Measurements from ENCODE around the gene GPBAR1.

Gene GPBAR1

GRCh38 chr2:218260742-218261422 lies at the start of gene GPBAR1:
TSS of gene GPBAR1 (plus strand) at chr2:218261015. CDS start at chr2:218262725, 1,710 bp downstream.
- peak; percentile 37 for DNase-seq

GRCh38 chr2:218214116-218214515 lies 46.7 kb upstream of the GPBAR1 start:
- no peak for DNase-seq

GRCh38 chr2:218216336-218216673 lies 44.5 kb upstream of the GPBAR1 start:
- no peak for DNase-seq

- DNase-seq = peak; percentile 80
Observed at GRCh38 chr2:218216674-218217359, 44.0 kb upstream of the GPBAR1 start, which contains the start of gene ARPC2. TSS of gene ARPC2 (plus strand) at chr2:218217189. CDS start at chr2:218217471, 282 bp downstream.

- DNase-seq = no peak
Observed at GRCh38 chr2:218217360-218218267, 43.2 kb upstream of the GPBAR1 start.

GRCh38 chr2:218218268-218219185 lies 42.3 kb upstream of the GPBAR1 start:
- no peak for DNase-seq

- DNase-seq = no peak
Observed at GRCh38 chr2:218219934-218220333, 40.9 kb upstream of the GPBAR1 start.

- no peak for DNase-seq
Observed at GRCh38 chr2:218221000-218221399, 39.8 kb upstream of the GPBAR1 start.

- no peak for DNase-seq
Observed at GRCh38 chr2:218223046-218223445, 37.8 kb upstream of the GPBAR1 start.

GRCh38 chr2:218224186-218224585 lies 36.6 kb upstream of the GPBAR1 start:
- no peak for DNase-seq

GRCh38 chr2:218226903-218227302 lies 33.9 kb upstream of the GPBAR1 start:
- DNase-seq = no peak

GRCh38 chr2:218228366-218229090 lies 32.3 kb upstream of the GPBAR1 start:
- no peak for DNase-seq

- no peak for DNase-seq
Observed at GRCh38 chr2:218229239-218229638, 31.6 kb upstream of the GPBAR1 start.

- no peak for DNase-seq
Observed at GRCh38 chr2:218229851-218230250, 31.0 kb upstream of the GPBAR1 start.

- DNase-seq = no peak
Observed at GRCh38 chr2:218230882-218231281, 29.9 kb upstream of the GPBAR1 start.

- no peak for DNase-seq
Observed at GRCh38 chr2:218233543-218233942, 27.3 kb upstream of the GPBAR1 start.

GRCh38 chr2:218234521-218234920 lies 26.3 kb upstream of the GPBAR1 start:
- DNase-seq = no peak

GRCh38 chr2:218235017-218235416 lies 25.8 kb upstream of the GPBAR1 start:
- no peak for DNase-seq

- no peak for DNase-seq
Observed at GRCh38 chr2:218236829-218237228, 24.0 kb upstream of the GPBAR1 start.

GRCh38 chr2:218238887-218239286 lies 21.9 kb upstream of the GPBAR1 start:
- DNase-seq = no peak

GRCh38 chr2:218244204-218244603 lies 16.6 kb upstream of the GPBAR1 start:
- DNase-seq = no peak

- DNase-seq = no peak
Observed at GRCh38 chr2:218244665-218245064, 16.1 kb upstream of the GPBAR1 start.

All from NCI-H526 treated with DMSO at 0.1 percent for 48 hours (cell line).